GM18499 (cell line): ENCODE measurements around the gene TRAF2.

Experiments used
- ATAC-seq: cut with Tn5 transposase; IDR thresholded peaks from one replicate; pipeline ENCODE4 v1.9.1; 2021; ENCODE audit warnings: moderate number of reproducible peaks; ENCODE audit not compliant: insufficient read depth, unreplicated experiment

The TRAF2 gene

GRCh38 chr9:136907011-136907914 lies 20.9 kb downstream of the TRAF2 start:
- ATAC-seq, result no peak

GRCh38 chr9:136910197-136910900 lies 24.0 kb downstream of the TRAF2 start:
- ATAC-seq, result no peak

- no peak for ATAC-seq
Measured at GRCh38 chr9:136910901-136911245, 24.6 kb downstream of the TRAF2 start.

- no peak for ATAC-seq
Measured at GRCh38 chr9:136913701-136914438, 27.6 kb downstream of the TRAF2 start.

GRCh38 chr9:136915632-136916329 lies 29.5 kb downstream of the TRAF2 start:
- ATAC-seq, result no peak

GRCh38 chr9:136916330-136917184 lies 30.2 kb downstream of the TRAF2 start:
- no peak for ATAC-seq

- ATAC-seq, result no peak
Measured at GRCh38 chr9:136917902-136918301, 31.6 kb downstream of the TRAF2 start.

- no peak for ATAC-seq
Measured at GRCh38 chr9:136920069-136920468, 33.8 kb downstream of the TRAF2 start.

- ATAC-seq, result no peak
Measured at GRCh38 chr9:136920734-136921231, 34.5 kb downstream of the TRAF2 start.

- no peak for ATAC-seq
Measured at GRCh38 chr9:136921307-136921706, 35.0 kb downstream of the TRAF2 start.

- ATAC-seq, result no peak
Measured at GRCh38 chr9:136921718-136922117, 35.4 kb downstream of the TRAF2 start.

GRCh38 chr9:136922540-136922939 lies 36.2 kb downstream of the TRAF2 start:
- no peak for ATAC-seq

GRCh38 chr9:136923881-136924280 lies 37.6 kb downstream of the TRAF2 start:
- no peak for ATAC-seq

- ATAC-seq, result no peak
Measured at GRCh38 chr9:136925414-136926153, 39.3 kb downstream of the TRAF2 start.

GRCh38 chr9:136926154-136926704 lies 39.9 kb downstream of the TRAF2 start:
- ATAC-seq, result no peak

- ATAC-seq, result no peak
Measured at GRCh38 chr9:136926749-136927148, 40.4 kb downstream of the TRAF2 start.

GRCh38 chr9:136927343-136928271 lies 41.3 kb downstream of the TRAF2 start:
- no peak for ATAC-seq
